HEK293 (cell line): ENCODE measurements around the gene ZHX3.

Experiments used
- CTCF ChIA-PET: fragments of 350-600 bp; formaldehyde crosslinking; extraction: SDS; loops from one replicate; lab custom pipeline; 2021; ENCODE audit warnings: antibody characterized with exemption; lab: Yijun Ruan, JAX
- POLR2A ChIA-PET: fragments of 300-600 bp; formaldehyde crosslinking; extraction: SDS; loops from one replicate; lab custom pipeline; 2020; ENCODE audit warnings: antibody characterized with exemption, inconsistent platforms; lab: Yijun Ruan, JAX
- H3K27ac ChIP-seq: fragments of 200-500 bp; sonication (Bioruptor generic); 2 replicates; pipeline ENCODE4 v1.5.1; 2014; ENCODE audit warnings: low read depth, low read length, control low read depth, inconsistent platforms; ENCODE audit errors: extremely low read depth
- H3K36me3 ChIP-seq, 2 experiments: fragments of 200-500 bp in 1 of 2; sonication (Bioruptor generic) in 1 of 2; 1 replicate in 1 of 2; 2 replicates in 1 of 2; pipeline ENCODE4 v1.5.1; 2014 to 2017; ENCODE audit warnings: inconsistent platforms in 2 of 2, low read length in 2 of 2; ENCODE audit not compliant: control insufficient read depth in 2 of 2, insufficient read depth in 1 of 2
- H3K4me1 ChIP-seq: fragments of 200-500 bp; sonication (Bioruptor generic); 2 replicates; pipeline ENCODE4 v1.5.1; 2014; ENCODE audit warnings: mild to moderate bottlenecking, low read length, inconsistent platforms; ENCODE audit not compliant: control insufficient read depth, insufficient read depth
- H3K4me3 ChIP-seq: 2 replicates; pipeline ENCODE4 v1.5.1; 2011; ENCODE audit warnings: low read depth, mild to moderate bottlenecking, control low read depth, low read length, moderate library complexity
- H3K9me3 ChIP-seq: fragments of 200-500 bp; sonication (Bioruptor generic); 2 replicates; pipeline ENCODE4 v1.5.1; 2014; ENCODE audit warnings: low read depth, low read length, inconsistent platforms; ENCODE audit not compliant: control insufficient read depth, insufficient read depth
- GFI1B ChIP-seq: fragments of 450-650 bp; formaldehyde crosslinking; IDR thresholded peaks from 2 replicates; pipeline ENCODE4 v1.5.1; 2016; ENCODE audit warnings: missing biosample characterization, missing genetic modification characterization
- HIC1 ChIP-seq: fragments of 450-650 bp; formaldehyde crosslinking; IDR thresholded peaks from 2 replicates; pipeline ENCODE4 v1.5.1; 2016; ENCODE audit warnings: missing biosample characterization, missing genetic modification characterization
- HOXA7 ChIP-seq: sonication (generic); formaldehyde crosslinking; IDR thresholded peaks from 2 replicates; pipeline ENCODE4 v1.8.1; 2022; ENCODE audit warnings: missing genetic modification reagents, borderline replicate concordance
- HOXD13 ChIP-seq: sonication (generic); formaldehyde crosslinking; IDR thresholded peaks from 2 replicates; pipeline ENCODE4 v1.8.0; 2022; ENCODE audit warnings: missing genetic modification reagents, borderline replicate concordance
- MYNN ChIP-seq: fragments of 450-650 bp; formaldehyde crosslinking; IDR thresholded peaks from 2 replicates; pipeline ENCODE4 v1.5.1; 2016; ENCODE audit warnings: missing biosample characterization, missing genetic modification characterization, borderline replicate concordance
- PRDM10 ChIP-seq: fragments of 450-650 bp; formaldehyde crosslinking; IDR thresholded peaks from 2 replicates; pipeline ENCODE4 v1.5.1; 2016; ENCODE audit warnings: missing biosample characterization, missing genetic modification characterization
- PRDM2 ChIP-seq: fragments of 450-650 bp; formaldehyde crosslinking; IDR thresholded peaks from 2 replicates; pipeline ENCODE4 v1.5.1; 2016; ENCODE audit warnings: missing biosample characterization, missing genetic modification characterization, borderline replicate concordance
- ZBTB7A ChIP-seq: fragments of 450-650 bp; formaldehyde crosslinking; IDR thresholded peaks from 2 replicates; pipeline ENCODE4 v1.5.1; 2016; ENCODE audit warnings: low read depth, missing biosample characterization, missing genetic modification characterization
- ZNF132 ChIP-seq: fragments of 450-650 bp; formaldehyde crosslinking; IDR thresholded peaks from 2 replicates; pipeline ENCODE4 v1.5.1; 2017; ENCODE audit warnings: missing biosample characterization, missing genetic modification characterization, borderline replicate concordance
- ZNF138 ChIP-seq: fragments of 450-650 bp; formaldehyde crosslinking; IDR thresholded peaks from 2 replicates; pipeline ENCODE4 v1.5.1; 2016; ENCODE audit warnings: missing biosample characterization, missing genetic modification characterization, borderline replicate concordance
- ZNF169 ChIP-seq: fragments of 450-650 bp; formaldehyde crosslinking; IDR thresholded peaks from 2 replicates; pipeline ENCODE4 v1.5.1; 2016; ENCODE audit warnings: missing biosample characterization, missing genetic modification characterization
- ZNF221 ChIP-seq: fragments of 450-650 bp; formaldehyde crosslinking; IDR thresholded peaks from 2 replicates; pipeline ENCODE4 v1.5.1; 2017; ENCODE audit warnings: missing biosample characterization, missing genetic modification characterization, borderline replicate concordance
- ZNF23 ChIP-seq: fragments of 450-650 bp; formaldehyde crosslinking; IDR thresholded peaks from 2 replicates; pipeline ENCODE4 v1.5.1; 2016; ENCODE audit warnings: missing biosample characterization, missing genetic modification characterization, borderline replicate concordance
- ZNF391 ChIP-seq: fragments of 450-650 bp; formaldehyde crosslinking; IDR thresholded peaks from 2 replicates; pipeline ENCODE4 v1.5.1; 2016; ENCODE audit warnings: low read depth, missing biosample characterization, missing genetic modification characterization, borderline replicate concordance
- ZNF433 ChIP-seq: fragments of 450-650 bp; formaldehyde crosslinking; IDR thresholded peaks from 2 replicates; pipeline ENCODE4 v1.5.1; 2016; ENCODE audit warnings: missing biosample characterization, missing genetic modification characterization, low read depth
- ZNF510 ChIP-seq: fragments of 450-650 bp; formaldehyde crosslinking; IDR thresholded peaks from 2 replicates; pipeline ENCODE4 v1.5.1; 2018; ENCODE audit warnings: mild to moderate bottlenecking, missing genetic modification characterization, missing biosample characterization; ENCODE audit not compliant: insufficient replicate concordance
- ZNF549 ChIP-seq: fragments of 450-650 bp; IDR thresholded peaks from 2 replicates; pipeline ENCODE4 v1.5.1; 2018; ENCODE audit warnings: missing biosample characterization, missing genetic modification characterization, mild to moderate bottlenecking, inconsistent platforms, moderate library complexity
- ZNF571 ChIP-seq: fragments of 450-650 bp; formaldehyde crosslinking; IDR thresholded peaks from 2 replicates; pipeline ENCODE4 v1.5.0; 2017; ENCODE audit warnings: missing biosample characterization, missing genetic modification characterization
- ZNF664 ChIP-seq: fragments of 450-650 bp; formaldehyde crosslinking; IDR thresholded peaks from 2 replicates; pipeline ENCODE4 v1.5.1; 2016; ENCODE audit warnings: missing biosample characterization, missing genetic modification characterization

The ZHX3 gene

GRCh38 chr20:41304424-41305079, 13.0 kb downstream of the ZHX3 start:
- Histone ChIP-seq H3K27ac (no peak overlapping the region), H3K9me3 (no peaks in the 10 kb centered on the region), H3K4me3 (no peak overlapping the region), H3K4me1 (0 out of 2 replicates have a peak, but pooled peaks cover 4% of the 10 kb centered on the region), H3K36me3 (no peaks in the 10 kb centered on the region)
- TF ChIP-seq ZNF664 (tag by site-specific recombination), result peak; percentile 46; the same call in 1 of the 2 replicates
- no peak for TF ChIP-seq ZNF433 (tag by site-specific recombination)
- ChIA-PET CTCF (interaction anchor here (0.5 to 0.6 kb wide), 2 partner anchors 12 to 42 kb away, joined by 4 to 5 read pairs; no protein-coding TSS in a partner anchor), POLR2A (no interaction called here)

GRCh38 chr20:41304002-41304401, 13.5 kb downstream of the ZHX3 start:
- H3K36me3 ChIP-seq, result no peaks in the 10 kb centered on the region
- CTCF ChIA-PET, result interaction anchor here (0.6 kb wide), 1 partner anchor 12 kb away, joined by 5 read pairs; no protein-coding TSS in a partner anchor
- no peak overlapping the region for H3K4me3 ChIP-seq
- H3K4me1 ChIP-seq, result 0 out of 2 replicates have a peak, but pooled peaks cover 4% of the 10 kb centered on the region
- no peaks in the 10 kb centered on the region for H3K9me3 ChIP-seq
- no peak for TF ChIP-seq ZNF132
- TF ChIP-seq MYNN (tag by site-specific recombination), result no peak
- TF ChIP-seq ZNF23 (tag by site-specific recombination), result no peak
- TF ChIP-seq PRDM2 (tag by site-specific recombination), result no peak
- TF ChIP-seq HOXA7 (CRISPR knock-in tag), result no peak
- TF ChIP-seq ZNF221 (tag by site-specific recombination), result no peak
- no peak for TF ChIP-seq ZBTB7A (tag by site-specific recombination)
- TF ChIP-seq PRDM10, result no peak
- no peak for TF ChIP-seq GFI1B (tag by site-specific recombination)
- TF ChIP-seq ZNF169 (tag by site-specific recombination), result no peak
- TF ChIP-seq ZNF549, result no peak
- TF ChIP-seq ZNF391, result no peak
- TF ChIP-seq ZNF138, result no peak
- no peak for TF ChIP-seq ZNF571 (tag by site-specific recombination)
- no peak for TF ChIP-seq HOXD13 (CRISPR knock-in tag)
- no peak for TF ChIP-seq ZNF510 (tag by site-specific recombination)
- no peak for TF ChIP-seq HIC1 (tag by site-specific recombination)
- POLR2A ChIA-PET, result no interaction called here
- H3K27ac ChIP-seq, result no peak overlapping the region
